Left ventricle myocardium superior (tissue), 1 donor: ENCODE results near the gene PPP1CA. TPM values are rescaled to one million over a fixed set of nuclear protein-coding genes. Genes with fewer than 3 reads are reported as not detected.

Source experiments
- ATAC-seq: fragments of 200-7000 bp; cut with Tn5 transposase; one replicate; pipeline ENCODE4 v1.9.1; 2020; ENCODE audit warnings: mild to moderate bottlenecking, moderate library complexity
- DNase-seq: peaks from one replicate; pipeline ENCODE4 v3.0.0-alpha.2; 2020
- intact Hi-C: fragments of 100-400 bp; cut with micrococcal nuclease; formaldehyde crosslinking; loops from one replicate; pipeline ENCODE4 v1.11.0; 2022
- long read RNA-seq: library from polyadenylated mRNA; unstranded; transcript quantifications from one replicate; pipeline ENCODE4 v2.0.0, GENCODE V29; 2021
- total RNA-seq: library from RNA; stranded (reverse); fragmentation: NEBNext Ultra II Directional; extraction: Animal tissue kit (Norgen Biotek cat#: 25700); gene quantifications from one replicate; pipeline ENCODE4 v1.2.1, GENCODE V29; 2021
- donor health status: DM: no; HTN: yes; CAD: no; lungs with severe emphysema.

PPP1CA gene
- 106 TPM for total RNA-seq
- long read RNA-seq, transcript PPP1CA-204 (6 exons, 1,677 nt) = minor isoform, 14 of 215 reads
- long read RNA-seq, transcript PPP1CA-203 (7 exons, 1,476 nt) = major isoform, 167 of 215 reads
- long read RNA-seq, partial matches to known transcripts = 5 of 215 reads
- long read RNA-seq, other reads (novel, unspliced or antisense) = 21 of 215 reads

DNA sequence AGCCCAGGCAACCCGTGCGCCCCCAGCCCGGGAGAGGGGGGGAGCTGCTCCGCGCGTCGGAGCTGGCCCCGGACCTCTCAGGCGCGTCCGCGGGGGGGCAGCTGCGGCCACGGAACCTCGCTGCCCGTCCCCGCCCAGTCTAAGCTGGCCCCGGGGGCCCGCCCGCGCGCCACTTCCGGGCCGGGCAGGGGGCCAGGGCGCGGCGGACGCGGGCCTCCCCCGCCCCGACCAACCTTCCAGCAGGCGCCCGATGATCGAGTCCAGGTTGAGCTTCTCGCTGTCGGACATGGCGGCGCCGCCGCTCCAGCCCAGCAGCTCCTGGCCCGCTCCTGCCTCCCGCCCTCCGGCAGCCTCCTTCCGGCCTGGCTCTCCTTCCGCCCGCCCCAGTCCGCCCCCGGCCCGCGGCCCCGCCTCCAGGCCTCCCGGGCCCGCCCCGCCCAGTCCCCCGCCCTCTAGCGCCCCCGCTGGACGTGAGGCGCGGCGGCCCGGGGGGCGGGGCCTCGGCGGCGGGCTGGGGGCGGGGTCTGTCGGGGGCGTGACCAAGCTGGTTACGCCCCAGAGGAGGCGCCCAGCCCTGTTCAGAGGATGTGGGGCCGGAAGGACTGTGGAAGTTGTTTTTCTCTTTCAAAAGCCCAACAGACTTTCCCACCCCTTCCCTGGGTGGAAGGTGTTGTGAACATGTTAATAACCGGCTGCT is at the start of gene PPP1CA:
PPP1CA (minus strand) TSS at position 364 of the 697 bp plus-strand sequence; CDS start at position 288, 76 bp downstream.
- intact Hi-C loops = no loop called here
- peak; percentile 95 for DNase-seq
- peak; percentile 87 for ATAC-seq

DNA sequence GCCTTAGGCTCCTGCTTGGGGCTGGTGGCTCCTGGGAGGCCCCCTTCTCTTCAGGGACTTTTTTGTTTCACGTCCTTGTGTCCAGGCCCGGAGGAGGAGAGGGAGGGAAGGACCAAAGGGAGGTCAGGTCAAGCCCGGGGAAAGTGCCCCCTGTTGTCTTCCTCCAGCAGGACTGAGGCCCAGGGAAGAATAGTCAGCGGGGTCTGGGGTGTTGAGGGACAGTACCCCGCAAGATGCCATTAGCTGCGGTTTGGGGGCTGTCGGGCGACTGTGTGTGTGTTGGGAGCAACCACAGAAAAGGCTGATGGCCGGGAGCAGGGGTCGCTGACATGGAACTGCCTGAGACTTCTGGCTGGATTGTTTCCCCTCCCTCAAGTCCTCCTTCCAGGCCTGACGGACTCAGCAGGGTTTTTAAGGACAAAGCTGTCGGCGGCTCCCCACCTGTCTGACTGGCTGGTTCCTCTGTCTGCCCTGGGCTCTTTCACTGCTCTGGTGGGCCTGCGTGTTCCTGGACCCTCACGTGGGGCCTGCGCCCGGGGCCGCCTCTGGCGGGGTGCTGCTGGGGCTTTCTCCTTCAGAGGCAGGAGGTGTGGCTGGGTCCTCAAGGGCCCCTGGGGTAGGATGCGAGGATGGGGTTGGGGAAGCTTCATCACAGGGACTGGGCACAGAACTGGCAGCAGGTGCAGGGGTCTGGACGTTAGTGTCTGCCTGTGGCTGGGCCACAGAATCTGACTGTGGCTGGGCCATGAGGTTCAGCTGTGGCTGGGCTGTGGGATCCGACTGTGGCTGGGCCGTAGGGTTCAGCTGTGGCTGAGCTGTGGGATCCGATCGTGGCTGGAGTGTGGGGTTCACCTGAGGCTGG is 49.4 kb upstream of the PPP1CA start:
- DNase-seq (no peak), ATAC-seq (no peak)
- intact Hi-C loops = no loop called here

DNA sequence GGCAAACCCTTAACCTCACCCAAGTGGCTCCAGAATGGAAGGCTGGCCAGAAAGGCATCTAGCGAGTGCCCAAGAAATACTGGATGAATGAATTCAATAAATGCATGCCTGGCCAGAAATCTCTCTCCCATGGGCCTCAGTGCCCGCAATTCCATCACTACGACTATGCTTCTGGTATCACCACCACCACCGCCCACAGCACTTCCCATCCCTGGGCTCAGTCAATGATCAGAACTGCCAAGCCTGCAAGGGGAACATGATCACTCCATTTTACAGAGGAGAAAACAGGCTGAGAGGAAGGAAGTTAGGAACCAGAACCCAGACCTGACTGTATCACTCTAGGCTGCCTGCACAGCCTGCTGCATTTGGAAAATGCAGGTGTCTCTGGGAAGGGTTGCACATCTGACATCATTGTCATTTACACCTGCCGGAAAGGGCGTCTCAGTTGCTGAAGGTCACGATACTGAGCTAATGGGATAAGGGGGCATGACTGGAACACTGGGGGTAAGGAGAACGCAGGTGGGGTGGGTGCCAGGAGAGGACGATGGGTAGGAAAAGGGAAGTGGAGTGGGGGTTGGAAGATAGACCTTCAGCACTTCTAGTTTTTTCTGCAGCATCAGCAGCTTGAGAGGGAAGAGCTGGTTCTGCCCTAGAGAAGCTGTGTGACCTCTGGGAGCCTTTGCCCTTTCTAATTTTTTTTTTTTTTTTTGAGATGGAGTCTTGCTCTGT is 47.6 kb upstream of the PPP1CA start:
- peak; percentile 57 for ATAC-seq
- no peak for DNase-seq
- intact Hi-C loops = no loop called here

DNA sequence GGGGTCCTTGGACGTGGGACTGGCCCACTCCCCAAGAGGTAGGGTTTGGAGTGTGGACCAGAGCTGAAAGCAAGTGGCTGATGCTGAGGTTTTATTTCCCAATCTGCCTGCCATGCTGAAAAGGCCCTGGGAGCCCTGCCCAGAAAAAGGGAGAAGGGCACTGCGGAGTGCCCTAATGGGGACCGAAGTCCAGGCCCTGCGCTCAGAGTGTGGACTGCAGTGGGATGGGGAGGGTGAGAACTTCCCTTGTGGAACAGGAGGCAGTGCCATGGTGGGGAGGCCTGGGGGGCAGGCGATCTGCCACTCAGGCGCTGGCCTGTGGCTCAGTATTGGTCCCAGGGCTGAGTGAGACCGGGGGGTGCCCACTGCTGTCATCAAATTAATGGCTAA is 46.6 kb upstream of the PPP1CA start:
- ATAC-seq (no peak), DNase-seq (no peak)
- intact Hi-C loops = no loop called here

DNA sequence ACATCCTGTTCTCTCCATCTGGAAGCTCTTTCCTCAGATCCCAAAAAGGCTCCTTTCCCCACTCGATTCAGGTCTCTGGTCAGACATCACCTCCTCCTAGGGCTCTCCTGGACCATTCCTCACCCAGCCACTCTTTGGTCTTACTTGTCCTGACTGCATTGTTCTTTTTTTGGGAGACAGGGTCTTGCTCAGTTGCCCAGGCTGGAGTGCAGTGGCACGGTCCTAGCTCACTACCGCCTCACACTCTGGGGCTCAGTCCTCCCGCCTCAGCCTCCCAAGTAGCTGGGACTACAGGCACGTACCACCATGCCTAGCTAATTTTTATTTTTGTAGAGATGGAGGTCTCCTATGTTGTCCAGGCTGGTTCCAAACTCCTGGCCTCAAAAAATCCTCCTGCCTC is 43.9 kb upstream of the PPP1CA start:
- ATAC-seq (no peak), DNase-seq (no peak)
- intact Hi-C loops = no loop called here

DNA sequence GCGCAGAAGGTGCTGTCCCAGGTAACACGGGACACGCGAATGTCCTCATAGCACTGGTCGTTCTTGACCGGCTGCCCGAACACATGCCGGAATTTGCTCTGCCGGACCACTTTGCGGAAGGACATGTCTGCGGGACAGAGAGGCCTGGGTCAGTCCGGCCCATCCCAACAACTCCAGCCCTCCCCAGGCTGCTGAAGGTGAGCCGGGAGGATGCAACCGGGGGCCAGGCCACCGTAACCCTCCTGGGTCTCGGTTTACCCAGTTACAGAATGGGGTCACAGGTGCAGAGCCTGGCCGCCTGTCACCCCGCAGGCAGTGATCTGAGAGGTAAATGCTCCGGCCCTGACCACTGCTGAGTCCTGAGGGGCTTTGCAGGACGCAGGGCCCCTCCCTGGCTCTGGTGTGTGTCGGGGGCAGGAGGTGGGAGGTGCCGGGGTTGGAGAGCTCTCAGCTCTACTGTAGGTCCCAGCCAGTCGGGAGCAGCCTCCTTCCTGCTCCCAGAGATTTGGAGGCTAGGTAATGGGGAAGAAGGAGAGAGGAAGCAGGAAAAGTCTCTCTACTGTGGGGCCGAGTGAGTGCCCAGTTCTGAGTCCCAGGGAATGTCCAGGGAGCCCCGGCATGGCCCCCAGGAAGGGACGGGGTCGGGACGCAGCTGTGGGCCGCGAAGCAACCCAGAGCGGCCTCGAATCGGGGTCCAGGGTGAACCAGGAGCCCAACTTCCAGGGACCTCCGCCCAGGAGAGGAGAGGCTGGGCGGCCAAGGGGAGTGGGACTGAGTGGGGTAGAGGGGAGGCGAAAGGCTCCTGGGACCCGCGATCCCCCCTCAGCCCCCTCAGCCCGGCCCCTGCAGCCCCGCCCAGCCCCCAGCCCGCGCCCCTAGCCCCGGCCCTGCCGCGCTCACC is 41.1 kb upstream of the PPP1CA start:
- intact Hi-C loops = no loop called here
- DNase-seq = no peak
- peak; percentile 1 for ATAC-seq

DNA sequence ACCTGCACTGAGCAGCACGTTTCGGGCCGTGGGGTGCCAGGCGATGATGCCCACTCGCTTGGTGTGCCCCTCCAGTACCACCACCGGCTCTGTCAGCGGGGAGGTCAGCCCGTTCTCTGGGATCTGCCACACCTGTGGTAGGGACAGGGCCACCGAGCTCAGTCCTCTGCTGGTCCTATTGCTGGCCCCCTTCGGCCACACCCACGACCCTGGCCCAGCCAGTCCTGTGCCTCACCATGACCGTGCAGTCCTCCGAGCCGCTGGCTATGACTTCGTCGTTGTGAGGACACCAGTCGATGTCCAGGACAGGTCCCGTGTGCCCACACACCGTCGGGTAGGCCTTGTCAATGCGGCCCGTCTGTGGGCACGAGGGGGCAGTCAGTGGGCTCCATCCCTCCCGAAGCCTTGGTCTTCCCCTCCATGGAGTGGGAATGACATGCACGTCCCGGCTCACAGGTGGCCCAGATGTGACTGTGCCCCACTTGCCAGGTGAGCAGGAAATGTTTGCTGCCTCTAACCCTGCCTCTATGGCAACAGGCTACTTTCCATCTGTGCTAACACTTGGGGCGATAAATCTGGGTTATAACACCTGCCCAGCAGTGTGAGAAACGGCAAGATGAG is 40.2 kb upstream of the PPP1CA start:
- intact Hi-C loops = no loop called here
- DNase-seq = no peak
- no peak for ATAC-seq

DNA sequence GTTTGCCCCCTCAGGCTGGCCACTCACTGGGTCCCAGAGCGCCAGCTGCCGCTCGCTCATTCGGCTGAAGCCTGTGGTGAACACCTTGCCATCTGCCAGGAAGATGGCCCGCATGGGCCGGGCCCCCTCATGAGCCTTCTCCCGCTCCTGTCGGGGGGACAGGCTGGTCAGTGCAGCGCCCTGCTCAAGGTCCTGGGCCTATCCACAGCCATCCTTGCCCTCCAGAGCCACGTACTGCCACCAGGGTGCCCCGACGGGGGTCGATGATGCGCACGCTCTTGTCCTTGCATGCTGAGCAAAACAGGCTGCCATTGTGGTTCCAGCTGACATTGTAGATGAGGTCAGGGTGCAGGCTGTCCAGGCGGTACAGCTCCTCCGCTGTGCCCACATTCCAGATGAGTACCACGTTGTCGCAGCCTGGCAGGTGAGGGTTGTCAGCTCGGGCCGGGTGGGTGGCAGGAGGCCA is 39.5 kb upstream of the PPP1CA start:
- ATAC-seq = no peak
- intact Hi-C loops = no loop called here
- no peak for DNase-seq

DNA sequence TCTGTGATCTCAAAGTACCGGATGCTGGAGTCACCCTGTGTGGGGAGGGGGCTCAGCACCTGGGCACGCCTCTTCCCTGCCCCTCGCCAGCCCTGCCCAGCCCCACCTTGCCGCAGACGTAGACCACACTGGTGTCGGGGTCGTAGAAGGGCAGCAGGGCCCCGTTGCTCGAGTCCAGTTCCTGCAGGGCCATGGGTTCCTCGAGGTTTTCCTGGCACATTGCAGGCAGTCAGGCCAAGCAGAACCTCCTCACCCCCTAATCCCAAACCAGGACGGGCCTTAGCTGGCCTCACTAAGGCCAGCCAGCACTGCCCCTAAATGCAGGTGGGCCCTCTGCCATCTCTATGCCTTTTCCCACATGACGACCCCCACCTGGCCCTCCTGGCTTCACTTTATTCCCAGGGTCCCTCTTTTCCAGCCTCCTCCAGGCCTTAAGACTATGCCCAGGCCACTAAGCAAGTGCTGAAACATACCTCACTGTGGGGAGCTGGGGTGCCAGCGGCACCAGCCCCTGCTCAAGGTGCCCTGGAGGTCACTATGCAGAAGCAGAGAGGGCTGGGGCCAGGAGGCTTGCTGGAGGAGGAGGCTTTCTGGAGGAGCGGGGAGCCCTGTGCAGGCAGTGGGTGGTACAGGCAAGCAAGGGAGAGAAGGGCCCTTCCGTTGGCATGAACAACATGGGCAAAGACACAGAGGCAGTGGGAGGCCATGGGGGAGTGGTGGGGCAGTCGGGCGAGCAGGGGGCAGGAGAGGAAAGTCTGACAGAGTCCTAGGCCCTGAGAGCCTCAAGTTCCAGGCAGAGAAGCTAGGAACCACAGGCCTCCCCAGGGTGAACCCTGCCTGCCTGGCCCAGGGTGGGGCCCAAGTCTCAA is 38.8 kb upstream of the PPP1CA start:
- DNase-seq = no peak
- intact Hi-C loops = no loop called here
- ATAC-seq = no peak

DNA sequence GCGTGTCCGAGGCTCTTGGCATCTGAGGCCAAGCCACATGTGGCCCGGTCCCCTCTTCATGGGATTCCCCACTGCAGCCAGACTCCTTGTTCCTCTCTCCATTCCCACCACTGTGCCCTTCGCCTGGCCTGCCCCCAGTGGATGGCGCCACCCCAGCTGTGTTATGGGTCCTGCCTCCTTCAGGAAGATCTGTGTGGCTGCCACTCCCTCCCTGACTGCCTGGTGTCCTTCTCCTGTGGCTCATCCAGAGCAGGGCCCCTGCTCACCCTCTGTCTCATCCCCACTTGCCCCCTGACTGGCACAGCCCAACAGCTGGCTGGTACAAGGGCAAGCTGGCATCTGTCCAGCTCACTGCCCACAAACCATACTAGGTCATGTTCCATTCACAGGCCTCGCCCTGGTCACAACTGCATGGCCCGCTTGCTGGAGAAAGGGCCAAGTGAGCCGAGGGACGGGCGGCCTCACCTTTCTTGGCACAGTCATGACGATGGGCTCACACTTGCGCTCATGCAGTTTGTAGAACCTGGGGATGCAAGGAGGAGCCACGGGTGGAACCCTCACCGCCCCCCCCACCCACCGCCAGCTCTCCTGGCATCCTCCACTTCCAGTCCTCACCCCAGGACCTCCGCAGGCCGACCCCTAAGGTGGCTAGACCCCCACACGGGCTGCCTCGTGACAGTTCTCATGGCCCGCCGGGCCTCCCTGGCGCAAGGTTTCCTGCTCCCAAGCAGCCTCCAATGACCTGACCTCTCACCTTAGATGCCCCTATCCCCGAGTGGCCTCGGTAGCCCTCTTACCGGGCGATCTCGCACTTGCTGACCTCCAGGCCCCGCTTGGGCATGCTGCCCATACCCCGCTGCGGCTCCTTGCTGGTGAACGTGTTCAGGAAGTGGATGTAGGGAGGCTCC is 37.9 kb upstream of the PPP1CA start:
- intact Hi-C loops = no loop called here
- ATAC-seq (no peak), DNase-seq (peak; percentile 60)

DNA sequence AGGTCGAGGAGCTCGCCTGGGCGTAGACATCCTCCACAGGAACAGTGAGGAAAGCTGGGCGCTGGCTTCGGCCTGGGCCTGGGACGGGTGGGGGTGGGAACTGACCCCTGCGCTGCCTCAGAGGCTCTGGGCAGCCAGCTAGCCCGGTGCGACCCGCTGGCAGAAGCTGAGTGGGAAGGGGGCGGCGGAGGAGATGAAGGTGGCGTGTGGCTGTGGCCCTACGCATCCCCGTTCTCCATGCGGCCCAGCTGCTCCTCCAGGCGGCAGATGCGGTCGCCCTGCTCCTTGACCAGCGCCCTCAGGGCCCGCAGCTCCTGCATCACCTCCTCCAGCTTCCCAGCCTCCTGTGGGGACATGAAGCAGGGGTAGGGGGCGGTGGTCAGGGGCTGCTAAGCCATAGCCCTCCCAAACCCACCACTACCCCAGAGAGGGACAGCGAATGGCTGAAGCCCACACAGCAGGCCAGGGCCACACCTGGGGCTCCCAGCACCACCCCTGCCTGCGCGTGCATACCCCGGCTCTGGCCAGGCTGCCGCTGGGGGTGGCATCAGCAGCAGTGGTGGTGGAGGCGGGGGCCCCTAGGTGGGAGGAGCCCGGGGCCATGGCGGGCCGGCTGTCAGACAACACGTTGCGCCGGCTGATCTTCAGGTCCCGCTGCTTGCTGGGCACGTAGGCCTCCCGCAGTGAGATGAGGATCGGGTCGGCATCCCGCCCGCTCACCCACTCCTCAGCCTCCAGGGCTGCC is 36.7 kb upstream of the PPP1CA start:
- intact Hi-C loops = no loop called here
- no peak for ATAC-seq
- DNase-seq = peak; percentile 58

DNA sequence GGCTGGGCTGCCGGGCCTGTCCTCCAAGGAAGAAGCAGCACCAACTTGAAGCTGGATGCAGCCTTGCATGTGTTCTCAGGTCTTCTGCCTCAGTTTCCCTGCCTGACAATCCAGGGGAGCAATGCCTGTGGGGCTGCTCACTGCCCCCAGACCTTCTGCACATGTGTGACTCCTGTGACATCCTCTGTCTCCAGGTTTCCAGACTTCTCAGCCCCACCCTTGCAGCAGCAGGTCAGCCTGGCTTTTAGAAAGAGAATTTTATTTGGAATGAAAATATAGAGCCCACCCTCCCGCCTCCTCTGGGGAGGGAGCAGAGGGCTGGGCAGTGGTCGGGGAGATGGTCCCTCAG is 36.1 kb upstream of the PPP1CA start:
- DNase-seq (no peak), ATAC-seq (no peak)
- intact Hi-C loops = no loop called here

DNA sequence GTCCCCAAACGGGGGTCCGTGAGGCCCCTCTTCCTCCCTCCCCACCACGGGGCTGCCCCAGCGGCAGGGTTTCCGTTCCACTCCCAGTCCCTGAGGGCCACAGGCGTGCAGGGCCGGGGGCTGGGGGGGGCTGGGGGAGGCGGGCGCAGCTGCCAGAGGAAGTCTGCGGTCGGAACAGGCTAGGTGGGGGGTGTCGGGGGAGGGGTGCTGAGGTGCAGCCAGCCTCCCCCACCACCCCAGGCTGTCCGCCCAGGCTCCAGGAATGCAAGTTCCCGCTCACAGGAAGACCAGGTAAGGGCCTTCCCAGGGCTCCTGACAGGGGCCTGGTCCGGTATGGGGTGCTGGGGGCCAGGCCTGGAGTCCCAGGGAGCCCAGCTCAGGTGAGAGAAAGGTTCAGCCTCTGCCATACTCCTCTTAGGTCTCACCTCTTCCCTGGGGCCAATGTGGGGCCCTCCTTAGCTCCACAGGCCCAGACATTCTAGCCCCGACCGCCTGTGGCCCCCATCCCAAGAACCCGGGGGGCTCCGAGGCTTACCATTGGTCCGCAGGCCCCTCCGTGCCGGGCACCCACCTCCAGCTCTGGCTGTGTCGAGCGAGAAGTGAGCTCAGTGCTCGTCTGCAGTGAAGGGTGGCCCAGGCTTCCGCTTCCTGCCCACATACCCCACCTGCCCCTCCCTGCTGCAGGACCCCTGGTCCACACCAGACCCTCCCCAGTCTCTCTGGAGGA is 35.6 kb upstream of the PPP1CA start, which contains the start of gene PTPRCAP:
PTPRCAP (minus strand) TSS at position 601 of the 727 bp plus-strand sequence; CDS start at position 538, 63 bp downstream.
- DNase-seq = no peak
- intact Hi-C loops = no loop called here
- peak; percentile 4 for ATAC-seq

DNA sequence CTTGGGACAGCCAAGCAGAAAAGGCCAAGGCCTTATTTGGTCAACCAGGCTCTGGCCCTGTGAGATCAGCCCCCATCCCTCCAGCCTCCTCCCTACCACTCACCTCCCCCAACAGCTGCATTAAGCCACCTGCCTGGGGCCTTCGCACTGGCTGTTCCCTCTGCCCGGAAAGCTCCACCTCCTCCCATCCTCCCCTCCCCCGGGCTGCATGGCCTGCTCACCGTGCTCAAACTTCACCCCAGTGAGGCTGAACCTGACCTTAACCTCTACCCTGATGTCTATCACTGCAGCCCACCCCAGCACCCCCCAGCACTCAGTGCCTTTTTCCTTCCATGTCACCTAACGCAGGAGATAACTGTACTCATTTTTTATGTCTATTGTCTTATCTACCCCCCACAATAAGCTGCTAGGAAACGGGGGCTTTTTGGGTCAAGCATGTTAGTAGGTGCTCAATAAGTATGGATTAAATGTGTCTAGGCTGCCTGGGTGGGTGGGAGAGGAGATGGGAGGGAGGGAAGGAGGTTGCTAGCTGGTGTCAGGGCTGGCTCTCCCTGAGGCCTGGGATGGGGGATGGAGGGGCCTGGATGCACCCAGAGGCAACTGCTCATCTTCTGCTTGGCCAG is 34.9 kb upstream of the PPP1CA start:
- intact Hi-C loops = no loop called here
- no peak for DNase-seq

More for the DNA sequence above, 34.9 kb upstream of the PPP1CA start:
- peak; percentile 2 for ATAC-seq
